Measurements from ENCODE around the gene NDOR1.

NDOR1 gene

DNA sequence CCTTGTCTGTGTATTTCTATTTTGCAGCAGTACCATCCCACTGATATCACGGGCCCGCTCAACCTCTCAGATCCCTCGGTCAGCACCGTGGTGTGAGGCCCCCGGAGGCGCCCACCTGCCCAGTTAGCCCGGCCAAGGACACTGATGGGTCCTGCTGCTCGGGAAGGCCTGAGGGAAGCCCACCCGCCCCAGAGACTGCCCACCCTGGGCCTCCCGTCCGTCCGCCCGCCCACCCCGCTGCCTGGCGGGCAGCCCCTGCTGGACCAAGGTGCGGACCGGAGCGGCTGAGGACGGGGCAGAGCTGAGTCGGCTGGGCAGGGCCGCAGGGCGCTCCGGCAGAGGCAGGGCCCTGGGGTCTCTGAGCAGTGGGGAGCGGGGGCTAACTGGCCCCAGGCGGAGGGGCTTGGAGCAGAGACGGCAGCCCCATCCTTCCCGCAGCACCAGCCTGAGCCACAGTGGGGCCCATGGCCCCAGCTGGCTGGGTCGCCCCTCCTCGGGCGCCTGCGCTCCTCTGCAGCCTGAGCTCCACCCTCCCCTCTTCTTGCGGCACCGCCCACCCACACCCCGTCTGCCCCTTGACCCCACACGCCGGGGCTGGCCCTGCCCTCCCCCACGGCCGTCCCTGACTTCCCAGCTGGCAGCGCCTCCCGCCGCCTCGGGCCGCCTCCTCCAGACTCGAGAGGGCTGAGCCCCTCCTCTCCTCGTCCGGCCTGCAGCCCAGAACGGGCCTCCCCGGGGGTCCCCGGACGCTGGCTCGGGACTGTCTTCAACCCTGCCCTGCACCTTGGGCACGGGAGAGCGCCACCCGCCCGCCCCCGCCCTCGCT is 37.5 kb upstream of the NDOR1 start:
- no peak for DNase-seq

GRCh38 chr9:137168573-137168903 is 37.0 kb upstream of the NDOR1 start:
- DNase-seq, result no peak

DNA sequence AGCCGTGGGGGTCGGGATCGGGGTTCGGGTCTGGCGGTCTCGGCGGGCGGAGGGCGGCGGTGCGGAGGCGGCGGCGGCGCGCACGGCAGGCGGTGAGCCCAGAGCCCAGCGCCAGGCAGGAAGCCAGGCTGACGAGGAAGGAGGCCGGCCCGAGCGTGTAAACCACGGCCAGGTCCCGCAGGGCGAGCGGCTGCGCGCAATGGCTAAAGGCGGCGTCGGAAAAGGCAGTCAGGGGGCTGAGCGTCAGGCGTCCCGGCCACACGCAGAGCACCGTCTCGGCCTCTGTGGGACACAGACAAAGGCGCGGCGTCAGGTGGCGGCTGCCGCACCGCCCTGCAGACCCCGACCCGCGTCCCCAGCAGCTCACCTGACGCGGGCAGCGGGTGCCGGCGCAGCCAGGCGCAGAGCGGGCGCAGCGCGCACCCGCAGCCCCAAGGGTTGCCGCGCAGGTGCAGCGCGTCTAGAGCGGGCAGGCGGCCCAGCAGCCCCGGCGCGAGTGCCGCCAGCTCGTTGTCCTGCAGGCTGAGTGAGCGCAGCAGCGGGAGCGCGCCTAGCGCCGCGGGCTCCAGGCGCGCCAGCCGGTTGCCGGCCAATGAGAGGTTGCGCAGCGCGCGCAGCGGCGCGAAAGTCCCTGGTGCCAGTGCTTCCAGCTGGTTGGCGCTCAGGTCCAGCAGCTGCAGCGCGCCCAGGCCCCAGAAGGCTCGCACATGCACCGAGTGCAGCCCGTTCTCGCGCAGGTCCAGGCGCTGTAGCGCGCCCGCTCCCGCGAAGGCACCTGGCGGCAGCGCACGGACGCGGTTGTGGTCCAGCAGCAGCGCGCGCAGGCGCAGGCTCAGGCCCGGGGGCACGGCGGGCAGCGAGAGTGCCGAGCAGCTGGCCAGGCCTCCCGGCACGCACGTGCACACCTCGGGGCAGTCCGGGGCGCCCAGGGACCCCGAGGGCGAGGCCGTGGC is 36.3 kb upstream of the NDOR1 start:
- no peak for DNase-seq

GRCh38 chr9:137169896-137170358 is 35.6 kb upstream of the NDOR1 start, which contains the start of gene LRRC26:
LRRC26 (minus strand) TSS chr9:137170051; CDS start chr9:137169943, 108 bp downstream.
- DNase-seq, result no peak

DNA sequence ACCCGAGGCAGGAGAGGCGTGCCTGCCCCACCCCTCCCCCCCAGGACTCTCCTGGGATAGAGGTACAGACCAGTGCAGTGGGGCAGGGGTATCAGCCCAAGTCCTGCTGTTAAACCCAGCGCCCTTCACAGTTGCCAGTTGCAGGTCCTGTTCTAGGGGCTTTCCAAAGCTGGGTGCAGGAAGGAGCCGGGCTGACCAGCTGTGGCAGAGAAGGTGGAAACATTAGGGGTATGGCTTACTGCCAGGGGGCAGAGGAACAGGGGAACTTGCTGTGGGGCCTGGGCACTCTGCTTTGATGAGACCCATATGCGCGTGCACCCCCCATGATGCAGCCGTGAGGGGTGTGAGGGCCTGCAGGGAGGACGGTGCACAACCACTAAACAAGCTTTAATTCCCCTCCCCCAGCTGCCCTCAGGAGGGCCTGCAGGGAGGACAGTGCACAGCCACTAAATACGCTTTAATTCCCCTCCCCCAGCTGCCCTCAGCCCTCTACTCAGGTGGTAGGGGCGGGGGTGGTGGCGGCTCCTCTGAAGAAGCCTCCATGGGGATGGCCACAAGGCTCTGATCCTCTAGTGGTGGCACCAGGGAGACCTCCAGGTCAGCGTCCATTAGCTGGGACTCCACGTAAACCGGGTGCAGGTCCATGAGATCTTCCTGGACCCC is 34.9 kb upstream of the NDOR1 start:
- DNase-seq, result no peak

DNA sequence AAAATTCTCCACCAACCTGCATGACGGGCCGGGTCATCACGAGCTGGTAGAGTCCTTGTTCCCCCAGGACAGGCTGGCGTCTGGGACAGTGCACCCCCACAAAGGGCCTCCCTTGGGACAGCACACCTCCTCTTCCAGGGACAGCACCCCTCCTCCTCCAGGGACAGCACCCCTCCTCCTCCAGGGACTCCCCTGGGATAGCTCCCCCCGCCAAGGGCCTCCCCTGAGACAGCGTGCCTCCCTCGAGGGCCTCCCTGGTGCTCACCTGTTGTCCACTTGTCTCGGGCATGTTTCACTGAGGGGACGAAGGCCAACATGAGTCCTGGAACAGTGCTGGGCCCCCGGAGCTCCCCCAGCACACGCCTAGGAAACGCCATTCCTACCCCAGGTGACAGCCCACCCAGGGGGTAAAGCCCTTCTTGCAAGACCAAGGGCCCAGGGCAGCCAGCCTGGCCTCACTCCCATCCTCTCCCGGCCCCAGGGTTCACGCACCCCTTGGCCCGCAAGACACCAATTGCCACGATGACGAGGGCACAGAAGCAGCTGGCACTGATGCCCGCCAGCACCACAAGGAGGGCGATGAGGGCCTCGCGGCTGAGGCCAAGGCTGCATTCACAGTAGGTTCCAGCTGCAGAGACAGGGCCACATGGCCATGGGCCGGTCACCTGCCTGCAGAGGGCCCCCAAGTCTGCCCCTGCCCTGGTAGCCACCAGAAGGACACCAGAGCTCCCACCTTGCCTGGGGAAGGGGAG is 34.2 kb upstream of the NDOR1 start:
- DNase-seq, result no peak

GRCh38 chr9:137172901-137173795 is 32.4 kb upstream of the NDOR1 start:
- no peak for DNase-seq

DNA sequence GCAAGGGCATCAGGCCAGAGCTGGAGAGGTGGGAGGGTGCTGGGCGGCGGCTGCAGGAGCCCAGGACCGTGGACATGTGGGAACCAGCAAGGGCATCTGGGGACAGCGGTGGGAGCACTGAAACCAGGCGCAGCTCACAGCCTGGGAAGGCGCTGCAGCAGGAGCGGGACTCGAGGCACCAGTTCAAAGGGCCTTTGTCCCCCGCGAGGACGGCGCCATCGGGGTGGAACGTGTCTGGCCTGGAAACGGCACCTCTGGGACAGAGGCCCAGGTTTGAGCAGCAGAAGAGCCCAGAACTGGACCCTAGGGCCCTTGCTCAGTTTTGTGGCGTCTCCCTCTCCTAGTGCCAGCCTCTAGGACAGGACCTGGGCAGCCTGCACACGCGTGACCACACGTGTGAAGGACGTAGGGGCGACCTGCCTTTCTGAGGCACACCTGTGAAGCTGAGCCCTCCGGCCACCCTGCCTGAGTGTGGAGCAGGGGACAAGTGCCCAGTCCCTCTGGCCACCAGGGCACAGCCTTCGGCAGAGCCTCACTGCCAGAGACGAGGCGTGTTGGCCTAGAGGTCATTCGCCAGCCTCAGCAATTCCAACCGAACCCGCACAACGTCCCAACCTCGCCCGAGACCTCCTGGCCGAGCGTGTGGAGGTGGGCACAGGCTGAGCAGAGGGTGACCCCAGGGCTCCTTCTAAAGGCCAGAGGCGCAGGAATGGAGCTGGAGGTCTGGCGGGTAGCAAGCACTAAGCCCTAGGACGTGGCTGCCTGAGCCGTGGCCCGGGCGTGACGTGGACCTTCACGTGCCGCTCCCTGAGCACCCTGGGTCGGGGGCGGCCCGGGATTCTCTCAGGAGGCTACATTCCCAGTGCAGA is 31.5 kb upstream of the NDOR1 start:
- DNase-seq, result no peak

DNA sequence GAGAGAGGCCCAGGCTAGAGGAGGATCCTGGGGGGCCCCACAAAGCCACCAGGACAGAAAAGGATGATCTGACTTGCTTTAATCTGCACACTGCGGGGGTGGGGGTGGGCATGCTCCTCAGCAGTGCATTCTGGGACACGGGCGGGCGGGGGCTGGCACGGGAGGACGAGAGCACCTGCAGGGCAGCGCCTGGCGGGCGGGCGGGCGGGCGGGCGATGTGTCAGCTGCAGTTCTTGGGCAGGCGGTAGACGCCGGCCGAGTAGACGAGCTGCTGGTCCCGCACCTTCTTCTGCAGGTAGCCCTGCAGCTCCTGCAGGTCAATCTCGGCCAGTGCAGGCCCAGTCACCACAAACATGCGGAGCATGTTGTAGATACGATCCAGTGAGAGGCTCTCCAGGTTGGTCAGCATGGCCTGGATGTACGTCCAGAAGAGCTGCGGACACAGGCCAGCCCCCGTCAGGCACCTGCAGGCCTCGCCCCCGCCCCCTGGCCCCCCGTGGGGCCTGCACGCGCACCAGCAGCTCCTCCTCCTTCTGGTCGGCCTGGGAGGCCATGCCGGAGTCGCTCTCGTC is 30.7 kb upstream of the NDOR1 start:
- DNase-seq, result no peak

GRCh38 chr9:137175345-137175961 is 30.0 kb upstream of the NDOR1 start:
- no peak for DNase-seq

DNA sequence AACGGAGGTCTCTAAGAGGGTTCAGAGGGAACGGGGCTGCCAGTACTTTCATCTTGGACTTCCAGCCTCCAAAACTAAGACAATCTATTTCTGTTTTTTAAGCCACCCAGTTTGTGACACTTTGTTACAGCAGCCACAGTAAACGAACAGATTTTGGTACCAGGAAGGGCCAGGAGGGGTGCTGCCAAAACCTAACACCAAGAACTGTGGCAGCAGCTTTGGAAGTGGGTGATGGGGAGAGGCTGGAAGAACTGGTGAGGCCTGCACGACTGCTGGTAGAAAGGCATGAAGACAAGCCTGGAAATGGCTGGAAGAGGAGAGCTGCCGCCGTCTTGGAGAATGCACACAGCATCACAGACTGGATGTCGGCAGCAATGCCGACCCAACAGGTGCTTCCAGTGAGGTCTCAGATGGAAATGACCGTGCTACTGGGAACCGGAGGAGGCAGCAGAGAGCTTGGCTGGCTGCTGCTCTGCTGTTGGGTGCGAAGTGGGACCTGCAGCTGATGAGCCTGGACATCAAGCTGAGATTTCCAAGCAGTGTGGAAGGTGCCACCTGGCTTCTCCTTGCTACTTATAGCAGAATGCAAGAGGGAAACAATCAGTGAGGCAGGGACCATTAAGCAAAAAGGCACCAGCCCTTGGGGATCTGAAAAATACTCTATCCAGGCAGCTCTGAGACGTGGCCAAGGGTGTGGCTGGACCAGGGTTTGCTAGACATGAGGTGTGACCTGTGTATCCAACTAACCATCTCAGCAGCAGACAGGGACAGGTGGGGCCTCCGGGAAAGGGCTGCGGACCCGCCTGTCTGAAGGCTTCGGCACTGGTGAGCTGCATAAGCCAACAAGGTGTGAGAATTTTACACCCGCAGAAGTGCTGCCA is 29.0 kb upstream of the NDOR1 start:
- DNase-seq, result peak; percentile 18

GRCh38 chr9:137178201-137178938 is 27.1 kb upstream of the NDOR1 start:
- DNase-seq, result no peak

DNA sequence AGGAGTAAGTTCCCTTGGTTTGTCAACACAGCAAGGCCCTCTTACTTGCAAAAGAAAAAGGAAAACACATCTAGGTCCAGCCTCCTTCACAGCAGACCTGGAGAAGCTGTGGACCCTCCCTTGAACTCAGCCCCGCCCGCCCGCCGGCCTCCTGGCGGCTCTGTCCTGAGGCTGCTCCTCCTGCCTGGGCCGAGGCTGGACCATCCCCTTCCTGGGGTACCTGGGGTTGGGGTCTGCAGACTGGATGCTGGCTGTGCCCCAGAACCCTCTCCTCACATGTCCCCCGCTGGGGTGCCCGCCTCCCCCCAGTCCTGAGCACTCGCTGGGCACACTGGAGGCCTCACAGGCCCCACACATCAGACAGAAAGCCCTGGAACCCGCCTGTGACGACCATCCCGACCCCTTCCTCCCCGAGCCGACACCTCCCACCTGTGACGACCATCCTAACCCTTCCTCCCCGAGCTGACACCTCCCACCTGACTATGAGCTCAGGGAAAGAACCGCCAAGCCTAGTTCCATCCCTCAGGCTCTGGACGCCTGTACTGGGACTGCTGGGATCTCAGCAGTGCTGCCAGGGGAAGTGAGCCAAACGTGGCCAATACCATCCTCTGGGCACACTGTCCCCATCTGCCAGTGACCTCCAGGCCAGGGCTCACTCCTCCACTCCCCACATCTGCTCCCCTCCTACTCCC is 26.4 kb upstream of the NDOR1 start:
- no peak for DNase-seq

- no peak for DNase-seq
Measured at GRCh38 chr9:137179761-137180160, 25.7 kb upstream of the NDOR1 start.

GRCh38 chr9:137180491-137180890 is 25.0 kb upstream of the NDOR1 start:
- DNase-seq, result no peak

GRCh38 chr9:137181680-137182079 is 23.8 kb upstream of the NDOR1 start:
- DNase-seq, result no peak

- no peak for DNase-seq
Measured at GRCh38 chr9:137182836-137183235, 22.7 kb upstream of the NDOR1 start.

Data from fibroblast of upper back skin (primary cell).